Smooth muscle cell (in vitro differentiated cells): ENCODE data around the gene ANKRD22. TPM values are rescaled to one million over a fixed set of nuclear protein-coding genes. Genes with fewer than 3 reads are reported as not detected.

ENCODE experiments used
- DNase-seq: peaks from one replicate; lab custom pipeline; 2025; ENCODE audit not compliant: unreplicated experiment; lab: John Stamatoyannopoulos, UW
- H2AFZ ChIP-seq: fragments of 200-600 bp; sonication (generic); 2 replicates; pipeline ENCODE4 v1.6.0; 2016; ENCODE audit warnings: antibody characterized with exemption, low read depth, mild to moderate bottlenecking
- H3F3A ChIP-seq: fragments of 200-600 bp; sonication (generic); 2 replicates; pipeline ENCODE4 v1.6.0; 2017; ENCODE audit warnings: antibody characterized with exemption, low read depth
- H3K27ac ChIP-seq: fragments of 200-600 bp; sonication (generic); 2 replicates; pipeline ENCODE4 v1.5.1; 2016; ENCODE audit warnings: low read depth, mild to moderate bottlenecking
- H3K27me3 ChIP-seq: fragments of 200-600 bp; sonication (generic); 2 replicates; pipeline ENCODE4 v1.6.1; 2016; ENCODE audit warnings: low read depth, mild to moderate bottlenecking
- H3K36me3 ChIP-seq: fragments of 200-600 bp; sonication (generic); 2 replicates; pipeline ENCODE4 v1.5.1; 2016; ENCODE audit warnings: low read depth
- H3K4me1 ChIP-seq: fragments of 200-600 bp; sonication (generic); 2 replicates; pipeline ENCODE4 v1.5.1; 2016; ENCODE audit warnings: low read depth
- H3K4me2 ChIP-seq: fragments of 200-600 bp; sonication (generic); 2 replicates; pipeline ENCODE4 v1.6.0; 2016; ENCODE audit warnings: mild to moderate bottlenecking
- H3K4me3 ChIP-seq: fragments of 200-600 bp; sonication (generic); 2 replicates; pipeline ENCODE4 v1.5.1; 2016; ENCODE audit warnings: mild to moderate bottlenecking
- H3K79me2 ChIP-seq: fragments of 200-600 bp; sonication (generic); 2 replicates; pipeline ENCODE4 v1.6.0; 2016; ENCODE audit warnings: low read depth, mild to moderate bottlenecking
- H3K9ac ChIP-seq: fragments of 200-600 bp; sonication (generic); 2 replicates; pipeline ENCODE4 v1.6.0; 2016; ENCODE audit warnings: low read depth
- H3K9me3 ChIP-seq: fragments of 200-600 bp; sonication (generic); replicated peaks from 2 replicates; pipeline ENCODE4 v1.5.1; 2016; ENCODE audit warnings: low read depth
- H4K20me1 ChIP-seq: fragments of 200-600 bp; sonication (generic); 2 replicates; pipeline ENCODE4 v1.6.0; 2016; ENCODE audit warnings: low read depth
- CTCF ChIP-seq: fragments of 200-600 bp; sonication (generic); IDR thresholded peaks from 2 replicates; pipeline ENCODE4 v1.5.1; 2017; ENCODE audit warnings: borderline replicate concordance, mild to moderate bottlenecking, antibody characterized with exemption; ENCODE audit not compliant: insufficient read depth, poor library complexity, severe bottlenecking
- WGBS: methylation state at CpG from one replicate; pipeline ENCODE4 v1.1.7; 2016; ENCODE audit warnings: low lambda C conversion rate; 5-methylcytosine and 5-hydroxymethylcytosine counted together
- polyA plus RNA-seq: library from polyadenylated mRNA; unstranded; fragments of >200 nt; fragmentation: Nextera tagmentation; extraction: Ambion mirVana; gene quantifications from 2 replicates; pipeline ENCODE4 v1.2.1, GENCODE V29; 2016
- total RNA-seq: library from RNA; depleted of rRNA; stranded (reverse); fragments of >200 nt; gene quantifications from 2 replicates; pipeline ENCODE4 v1.2.3, GENCODE V29; 2014

Gene ANKRD22
- total and polyA plus RNA-seq, 2 experiments from 2014 or later = 1.9 to 3.4 TPM

- no peaks in the 10 kb centered on the region for H3F3A ChIP-seq
- H3K27me3 ChIP-seq = peaks cover 13% of the 10 kb centered on the region
- H3K4me2 ChIP-seq = peak overlapping the region; percentile 4
- 13% methylated on average over 8 of the region's 8 CpGs for WGBS
- H3K27ac ChIP-seq = no peak overlapping the region
- no peak for TF ChIP-seq CTCF
- no peaks in the 10 kb centered on the region for H3K4me1 ChIP-seq
- no peaks in the 10 kb centered on the region for H3K36me3 ChIP-seq
- no peak overlapping the region for H2AFZ ChIP-seq
- no peak for DNase-seq
- H3K9me3 ChIP-seq = no peaks in the 10 kb centered on the region
- no peak overlapping the region for H3K9ac ChIP-seq
- H4K20me1 ChIP-seq = no peaks in the 10 kb centered on the region
- H3K79me2 ChIP-seq = no peaks in the 10 kb centered on the region
- H3K4me3 ChIP-seq = no peak overlapping the region
These were observed 45.6 kb upstream of the ANKRD22 start for GRCh38 chr10:88896994-88897853.

- no peak overlapping the region for H3K4me2 ChIP-seq
- 86% methylated on average over 4 of the region's 4 CpGs for WGBS
- H4K20me1 ChIP-seq = no peaks in the 10 kb centered on the region
These were observed 44.8 kb upstream of the ANKRD22 start for GRCh38 chr10:88896372-88896993.

GRCh38 chr10:88895250-88895649 is 43.6 kb upstream of the ANKRD22 start:
- H2AFZ ChIP-seq = no peak overlapping the region
- no peaks in the 10 kb centered on the region for H3K4me1 ChIP-seq

More at GRCh38 chr10:88896372-88896993, 44.8 kb upstream of the ANKRD22 start:
- H3K4me1 ChIP-seq = no peaks in the 10 kb centered on the region
- no peaks in the 10 kb centered on the region for H3K36me3 ChIP-seq
- no peak for TF ChIP-seq CTCF
- no peaks in the 10 kb centered on the region for H3K9me3 ChIP-seq
- H2AFZ ChIP-seq = no peak overlapping the region
- DNase-seq = no peak
- peaks cover 17% of the 10 kb centered on the region for H3K27me3 ChIP-seq
- H3K9ac ChIP-seq = no peak overlapping the region
- H3K27ac ChIP-seq = no peak overlapping the region
- no peaks in the 10 kb centered on the region for H3F3A ChIP-seq
- no peaks in the 10 kb centered on the region for H3K79me2 ChIP-seq
- H3K4me3 ChIP-seq = no peak overlapping the region

More at GRCh38 chr10:88895250-88895649, 43.6 kb upstream of the ANKRD22 start:
- Histone ChIP-seq H3K4me3 (no peak overlapping the region), H3K27ac (no peak overlapping the region), H3F3A (no peaks in the 10 kb centered on the region), H4K20me1 (no peaks in the 10 kb centered on the region), H3K27me3 (peaks cover 27% of the 10 kb centered on the region), H3K79me2 (no peaks in the 10 kb centered on the region), H3K4me2 (no peak overlapping the region), H3K9ac (no peak overlapping the region), H3K36me3 (no peaks in the 10 kb centered on the region), H3K9me3 (no peaks in the 10 kb centered on the region)
- no peak for TF ChIP-seq CTCF
- WGBS = 84% methylated on average over 1 of the region's 1 CpG
- no peak for DNase-seq
